ENCODE results near the gene SLC45A1.

SLC45A1 gene

DNA sequence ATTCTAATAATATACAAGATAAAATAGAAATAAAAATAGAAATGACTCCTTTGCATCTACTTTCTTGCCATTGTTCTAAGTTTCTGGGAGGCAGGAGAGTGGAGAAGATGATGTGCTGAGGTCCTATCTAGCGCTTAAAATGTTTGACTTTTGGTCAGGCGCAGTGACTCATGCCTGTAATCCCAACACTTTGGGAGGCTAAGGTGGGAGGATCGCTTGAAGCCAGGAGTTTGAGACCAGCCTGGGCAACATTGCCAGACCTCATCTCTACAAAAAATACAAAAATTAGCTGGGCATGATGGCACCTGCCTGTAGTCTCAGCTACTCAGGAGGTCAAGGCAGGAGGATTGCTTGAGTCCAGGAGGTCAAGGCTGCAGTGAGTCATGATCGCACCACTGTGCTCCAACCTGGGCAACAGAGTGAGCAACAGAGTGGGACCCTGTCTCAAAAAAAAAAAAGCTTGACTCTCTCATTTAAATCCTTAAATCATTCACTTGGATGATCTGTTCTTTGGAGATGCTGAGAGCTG, 24.2 kb upstream of the SLC45A1 start:
- Histone ChIP-seq H3K36me3 (ENCODE audit: insufficient read depth, low read length) (no peaks in the 10 kb centered on the region), H3K9me3 (ENCODE audit: low read length) (no peaks in the 10 kb centered on the region), H3K4me1 (ENCODE audit: insufficient read depth, low read length) (no peaks in the 10 kb centered on the region), H3K4me3 (ENCODE audit: low read length) (no peak overlapping the region), H2AFZ (ENCODE audit: low read depth, low read length) (no peak overlapping the region), H3K27me3 (ENCODE audit: insufficient read depth, low read length) (no peaks in the 10 kb centered on the region)

DNA sequence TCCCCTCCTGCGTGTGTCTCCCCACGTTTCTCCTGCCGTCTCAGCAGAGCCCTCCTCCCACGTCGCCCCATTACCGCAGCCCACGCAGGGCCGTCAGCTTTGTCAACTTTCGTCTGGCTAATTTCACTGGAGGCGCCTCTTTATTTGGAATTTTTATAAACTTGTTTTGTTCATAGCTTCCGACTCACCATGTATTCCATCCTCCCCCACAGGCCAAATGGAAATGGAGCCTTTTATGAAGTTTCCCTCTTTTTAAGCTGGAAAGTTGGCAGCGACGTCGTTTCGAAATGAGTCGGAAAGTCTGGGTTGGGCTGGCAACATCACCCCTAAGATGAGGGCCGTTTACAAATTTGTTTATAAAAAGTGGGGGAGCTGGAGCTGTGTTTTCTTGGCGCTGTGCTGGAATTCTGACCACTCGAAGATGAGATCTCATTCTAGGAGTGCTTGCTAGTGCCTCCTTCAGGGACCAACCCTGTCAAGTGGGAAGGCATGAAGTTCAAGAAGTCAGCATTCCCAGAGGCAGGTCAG, 23.7 kb upstream of the SLC45A1 start:
- H3K27me3 ChIP-seq (ENCODE audit: insufficient read depth, low read length): no peaks in the 10 kb centered on the region
- no peaks in the 10 kb centered on the region for H3K36me3 ChIP-seq (ENCODE audit: insufficient read depth, low read length)
- H3K4me3 ChIP-seq (ENCODE audit: low read length): no peak overlapping the region
- no peak overlapping the region for H2AFZ ChIP-seq (ENCODE audit: low read depth, low read length)
- H3K4me1 ChIP-seq (ENCODE audit: insufficient read depth, low read length): no peaks in the 10 kb centered on the region
- no peaks in the 10 kb centered on the region for H3K9me3 ChIP-seq (ENCODE audit: low read length)

DNA sequence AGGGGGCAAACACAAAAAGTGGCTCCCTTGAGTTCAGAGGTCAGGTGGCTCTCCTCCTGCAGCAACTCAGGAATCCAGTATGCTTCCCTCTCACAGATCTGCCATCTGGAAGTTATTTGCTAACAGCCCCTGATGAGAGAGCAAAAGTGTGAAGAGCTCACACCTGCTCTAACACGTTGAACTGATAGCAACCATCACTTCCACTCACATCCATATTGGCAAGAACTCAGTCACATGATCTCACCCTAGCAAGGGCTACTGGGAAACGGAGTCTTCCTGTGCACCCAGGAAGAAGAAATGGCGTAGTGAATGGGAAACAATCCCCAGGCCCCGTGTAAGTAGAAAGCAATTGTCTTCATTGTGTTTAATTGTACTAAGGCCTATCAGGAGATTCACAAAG, 20.7 kb upstream of the SLC45A1 start:
- Histone ChIP-seq H2AFZ (ENCODE audit: low read depth, low read length) (no peak overlapping the region), H3K4me3 (ENCODE audit: low read length) (no peak overlapping the region), H3K27me3 (ENCODE audit: insufficient read depth, low read length) (no peaks in the 10 kb centered on the region), H3K36me3 (ENCODE audit: insufficient read depth, low read length) (no peaks in the 10 kb centered on the region), H3K9me3 (ENCODE audit: low read length) (no peaks in the 10 kb centered on the region), H3K4me1 (ENCODE audit: insufficient read depth, low read length) (no peaks in the 10 kb centered on the region)

- Histone ChIP-seq H3K4me3 (ENCODE audit: low read length) (no peak overlapping the region), H3K9me3 (ENCODE audit: low read length) (no peaks in the 10 kb centered on the region), H2AFZ (ENCODE audit: low read depth, low read length) (no peak overlapping the region), H3K27me3 (ENCODE audit: insufficient read depth, low read length) (peaks cover 7% of the 10 kb centered on the region), H3K36me3 (ENCODE audit: insufficient read depth, low read length) (no peaks in the 10 kb centered on the region), H3K4me1 (ENCODE audit: insufficient read depth, low read length) (no peaks in the 10 kb centered on the region)
Measured at GRCh38 chr1:8299963-8300362, 18.0 kb upstream of the SLC45A1 start.

DNA sequence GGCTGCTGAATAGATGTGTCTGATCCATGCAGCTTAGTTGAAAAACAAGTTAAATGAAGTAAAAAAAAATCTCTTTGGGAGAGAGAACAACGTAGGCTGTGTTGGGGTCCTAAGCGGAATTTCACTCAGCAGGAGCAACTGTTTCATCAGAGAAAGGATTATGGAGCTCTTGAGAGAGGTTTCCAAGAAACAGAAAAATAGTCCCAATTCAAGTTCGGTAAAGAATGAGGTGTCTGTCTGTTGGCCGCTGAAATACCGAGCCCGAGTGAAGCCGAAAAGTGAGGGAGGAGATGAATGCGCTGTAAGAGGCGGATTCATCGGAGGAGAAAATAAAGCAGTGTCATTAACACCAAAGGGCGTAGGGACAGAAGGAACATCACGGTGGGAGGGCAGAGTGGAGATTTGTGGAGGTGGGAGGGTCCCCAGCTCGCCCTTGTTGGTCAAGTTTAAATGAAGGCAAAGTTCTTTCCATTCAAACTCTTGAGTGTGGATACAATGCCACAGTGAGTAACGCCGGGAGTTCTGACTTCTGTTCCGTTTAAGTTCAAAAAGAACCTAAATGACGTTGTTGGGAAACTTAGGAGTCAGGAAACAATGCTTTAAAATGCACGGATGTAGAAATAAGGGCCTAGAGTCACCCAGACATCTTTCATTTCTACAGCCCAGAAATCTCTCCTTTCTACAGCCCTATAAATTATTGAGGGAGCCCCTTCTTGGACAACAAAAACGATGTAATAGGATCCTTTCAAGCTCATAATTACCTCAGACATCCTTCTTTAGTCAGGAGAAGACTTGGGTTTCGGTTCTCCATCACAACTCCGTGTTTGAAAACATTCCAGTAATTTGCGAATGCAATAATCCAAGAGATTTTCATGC, 15.6 kb upstream of the SLC45A1 start:
- H3K9me3 ChIP-seq (ENCODE audit: low read length): no peaks in the 10 kb centered on the region
- H2AFZ ChIP-seq (ENCODE audit: low read depth, low read length): peak overlapping the region; percentile 23
- H3K36me3 ChIP-seq (ENCODE audit: insufficient read depth, low read length): no peaks in the 10 kb centered on the region
- no peak overlapping the region for H3K4me3 ChIP-seq (ENCODE audit: low read length)
- peaks cover 7% of the 10 kb centered on the region for H3K27me3 ChIP-seq (ENCODE audit: insufficient read depth, low read length)
- no peaks in the 10 kb centered on the region for H3K4me1 ChIP-seq (ENCODE audit: insufficient read depth, low read length)

GRCh38 chr1:8303141-8303540, 14.8 kb upstream of the SLC45A1 start:
- H3K27me3 ChIP-seq (ENCODE audit: insufficient read depth, low read length): peaks cover 11% of the 10 kb centered on the region
- H2AFZ ChIP-seq (ENCODE audit: low read depth, low read length): no peak overlapping the region
- H3K4me1 ChIP-seq (ENCODE audit: insufficient read depth, low read length): no peaks in the 10 kb centered on the region
- no peaks in the 10 kb centered on the region for H3K36me3 ChIP-seq (ENCODE audit: insufficient read depth, low read length)
- H3K9me3 ChIP-seq (ENCODE audit: low read length): no peaks in the 10 kb centered on the region
- no peak overlapping the region for H3K4me3 ChIP-seq (ENCODE audit: low read length)

GRCh38 chr1:8303876-8304275, 14.0 kb upstream of the SLC45A1 start:
- Histone ChIP-seq H3K4me3 (ENCODE audit: low read length) (no peak overlapping the region), H3K36me3 (ENCODE audit: insufficient read depth, low read length) (no peaks in the 10 kb centered on the region), H2AFZ (ENCODE audit: low read depth, low read length) (no peak overlapping the region), H3K27me3 (ENCODE audit: insufficient read depth, low read length) (peaks cover 12% of the 10 kb centered on the region), H3K9me3 (ENCODE audit: low read length) (no peaks in the 10 kb centered on the region), H3K4me1 (ENCODE audit: insufficient read depth, low read length) (no peaks in the 10 kb centered on the region)

- Histone ChIP-seq H3K4me3 (ENCODE audit: low read length) (no peak overlapping the region), H3K36me3 (ENCODE audit: insufficient read depth, low read length) (no peaks in the 10 kb centered on the region), H3K9me3 (ENCODE audit: low read length) (no peaks in the 10 kb centered on the region), H2AFZ (ENCODE audit: low read depth, low read length) (no peak overlapping the region), H3K27me3 (ENCODE audit: insufficient read depth, low read length) (peaks cover 12% of the 10 kb centered on the region), H3K4me1 (ENCODE audit: insufficient read depth, low read length) (no peaks in the 10 kb centered on the region)
Measured at GRCh38 chr1:8307628-8308027, 10.3 kb upstream of the SLC45A1 start.

DNA sequence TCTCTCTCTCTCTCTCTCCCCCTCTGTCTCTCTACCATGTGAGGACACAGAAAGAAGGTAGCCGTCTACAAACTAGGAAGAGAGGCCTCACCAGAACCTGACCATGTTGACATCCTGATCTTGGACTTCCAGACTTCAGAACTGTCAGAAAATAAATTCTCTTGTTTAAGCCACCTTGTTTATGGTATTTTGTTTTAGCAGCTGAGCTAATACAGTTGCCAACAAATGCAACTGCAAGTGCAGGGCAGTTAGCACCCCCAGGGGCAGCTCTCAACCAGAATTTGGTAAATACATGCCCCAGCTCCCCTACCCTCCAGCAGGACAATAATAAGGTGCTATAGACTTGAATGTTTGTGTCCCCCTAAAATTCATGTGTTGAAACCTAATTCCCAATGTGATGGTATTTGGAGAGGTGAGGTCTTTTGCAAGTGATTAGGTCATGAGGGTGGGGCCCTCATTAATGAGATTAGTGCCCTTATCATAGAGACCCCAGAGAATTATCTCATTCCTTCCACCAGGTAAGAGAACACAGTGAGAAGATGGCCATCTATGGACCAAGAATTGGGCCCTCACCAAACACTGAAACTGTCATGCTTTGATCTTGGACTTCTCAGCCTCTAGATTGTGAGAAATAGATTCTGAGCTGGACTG, 6.7 kb upstream of the SLC45A1 start:
- H2AFZ ChIP-seq (ENCODE audit: low read depth, low read length): no peak overlapping the region
- H3K4me1 ChIP-seq (ENCODE audit: insufficient read depth, low read length): peaks cover 14% of the 10 kb centered on the region
- H3K4me3 ChIP-seq (ENCODE audit: low read length): no peak overlapping the region
- H3K27me3 ChIP-seq (ENCODE audit: insufficient read depth, low read length): peaks cover 11% of the 10 kb centered on the region
- no peaks in the 10 kb centered on the region for H3K9me3 ChIP-seq (ENCODE audit: low read length)
- no peaks in the 10 kb centered on the region for H3K36me3 ChIP-seq (ENCODE audit: insufficient read depth, low read length)

- Histone ChIP-seq H3K9me3 (ENCODE audit: low read length) (no peaks in the 10 kb centered on the region), H3K4me1 (ENCODE audit: insufficient read depth, low read length) (peaks cover 14% of the 10 kb centered on the region), H3K27me3 (ENCODE audit: insufficient read depth, low read length) (peaks cover 11% of the 10 kb centered on the region), H3K36me3 (ENCODE audit: insufficient read depth, low read length) (no peaks in the 10 kb centered on the region), H2AFZ (ENCODE audit: low read depth, low read length) (no peak overlapping the region), H3K4me3 (ENCODE audit: low read length) (no peak overlapping the region)
Measured at GRCh38 chr1:8312235-8313218, 5.4 kb upstream of the SLC45A1 start.

GRCh38 chr1:8313231-8313630, 4.7 kb upstream of the SLC45A1 start:
- peaks cover 5% of the 10 kb centered on the region for H3K27me3 ChIP-seq (ENCODE audit: insufficient read depth, low read length)
- no peaks in the 10 kb centered on the region for H3K36me3 ChIP-seq (ENCODE audit: insufficient read depth, low read length)
- peaks cover 15% of the 10 kb centered on the region for H3K4me1 ChIP-seq (ENCODE audit: insufficient read depth, low read length)
- H3K4me3 ChIP-seq (ENCODE audit: low read length): no peak overlapping the region
- no peak overlapping the region for H2AFZ ChIP-seq (ENCODE audit: low read depth, low read length)
- H3K9me3 ChIP-seq (ENCODE audit: low read length): no peaks in the 10 kb centered on the region

DNA sequence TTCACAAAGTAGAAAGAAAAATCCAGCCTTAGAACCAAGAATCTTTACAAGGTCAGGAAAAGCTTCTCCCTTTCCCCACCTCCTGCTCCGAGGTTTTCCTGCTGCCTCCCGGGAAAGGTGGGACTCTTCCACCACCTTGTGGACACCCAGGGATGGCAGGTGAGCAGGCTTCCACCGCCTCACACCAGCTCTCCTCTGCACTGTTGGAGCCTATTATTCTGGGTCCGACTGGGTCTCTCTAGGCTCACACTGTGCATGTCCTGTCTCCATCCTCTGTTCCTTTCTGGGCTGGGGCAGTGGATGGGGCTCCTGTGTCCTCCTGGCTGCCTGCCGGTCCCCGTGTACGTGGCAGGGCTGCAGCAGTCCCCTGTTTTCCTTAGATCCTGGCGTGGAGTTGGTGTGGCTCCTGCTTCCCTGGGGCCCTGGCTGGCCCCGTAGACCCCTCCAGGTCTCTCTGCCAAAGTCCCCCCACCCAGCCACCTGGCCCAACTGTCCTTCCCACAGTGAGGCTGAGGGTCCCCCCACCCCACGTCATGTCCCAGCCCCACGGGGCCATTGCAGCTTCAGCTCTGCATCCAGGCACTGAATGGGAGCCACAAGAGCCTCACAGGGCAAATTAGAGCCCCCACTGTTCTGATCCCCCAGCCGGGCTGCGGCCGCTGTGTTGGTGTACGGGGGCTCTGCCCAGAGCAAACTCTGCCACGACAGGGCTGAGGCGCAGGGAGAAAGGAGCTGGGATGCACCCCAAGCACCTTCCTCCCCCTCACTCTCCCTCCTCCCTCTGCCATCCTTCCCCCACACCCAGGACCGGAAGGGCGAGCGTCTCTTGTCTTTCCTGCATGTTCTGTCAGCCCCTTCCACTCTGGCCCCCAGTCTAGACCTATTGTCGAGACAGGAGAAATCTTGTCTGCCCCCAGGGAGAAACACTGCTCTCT, 3.3 kb upstream of the SLC45A1 start:
- H3K9me3 ChIP-seq (ENCODE audit: low read length): no peaks in the 10 kb centered on the region
- no peaks in the 10 kb centered on the region for H3K36me3 ChIP-seq (ENCODE audit: insufficient read depth, low read length)
- H2AFZ ChIP-seq (ENCODE audit: low read depth, low read length): peak overlapping the region; percentile 15
- no peak overlapping the region for H3K4me3 ChIP-seq (ENCODE audit: low read length)
- peaks cover 3% of the 10 kb centered on the region for H3K27me3 ChIP-seq (ENCODE audit: insufficient read depth, low read length)
- peaks cover 19% of the 10 kb centered on the region for H3K4me1 ChIP-seq (ENCODE audit: insufficient read depth, low read length)

Measured in neuron (in vitro differentiated cells).